ENCODE measurements around the gene PITX3.
"Not testable (repeated sequence)": the region's sequence is repeated elsewhere in the genome, so short reads cannot be mapped to it uniquely, and the experiment has no call there.

The PITX3 gene

DNA sequence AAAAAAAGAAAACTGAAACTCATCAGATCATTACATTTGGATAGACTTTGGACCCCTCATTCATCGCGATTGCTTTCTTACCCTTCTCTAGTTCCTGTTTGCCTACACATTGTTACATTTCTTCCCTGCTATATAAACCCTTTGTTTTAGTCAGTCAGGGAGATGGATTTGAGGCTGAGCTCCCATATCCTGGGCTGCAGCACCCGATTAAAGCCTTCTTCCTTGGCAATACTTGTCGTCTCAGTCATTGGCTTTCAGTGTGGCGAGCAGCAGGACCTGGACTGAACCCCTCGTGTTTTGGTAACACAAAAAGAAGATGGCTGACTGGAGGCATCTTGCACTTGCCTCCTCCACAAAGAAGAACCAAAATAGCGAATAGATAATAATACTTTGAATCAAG, 49.4 kb downstream of the PITX3 start:
- Mint-ChIP-seq H3K4me1 (ENCODE audit: low read depth) (peaks cover 19% of the 10 kb centered on the region), H3K9me3 (peaks cover 24% of the 10 kb centered on the region), H3K4me3 (no peak overlapping the region), H3K27ac (peak overlapping the region; percentile 67), H3K36me3 (ENCODE audit: low read depth) (peaks cover 12% of the 10 kb centered on the region), H3K27me3 (ENCODE audit: low read depth) (no peaks in the 10 kb centered on the region)

GRCh38 chr10:102188941-102189898, 52.1 kb downstream of the PITX3 start:
- H3K9me3 Mint-ChIP-seq = peaks cover 41% of the 10 kb centered on the region
- peak overlapping the region; percentile 60 for H3K4me3 Mint-ChIP-seq
- peak overlapping the region; percentile 94 for H3K27ac Mint-ChIP-seq
- H3K4me1 Mint-ChIP-seq (ENCODE audit: low read depth) = peaks cover 19% of the 10 kb centered on the region
- peaks cover 17% of the 10 kb centered on the region for H3K36me3 Mint-ChIP-seq (ENCODE audit: low read depth)
- not testable (repeated sequence) for H3K27me3 Mint-ChIP-seq (ENCODE audit: low read depth)

- H3K4me1 Mint-ChIP-seq (ENCODE audit: low read depth) = peaks cover 19% of the 10 kb centered on the region
- H3K9me3 Mint-ChIP-seq = peaks cover 40% of the 10 kb centered on the region
- H3K36me3 Mint-ChIP-seq (ENCODE audit: low read depth) = peaks cover 16% of the 10 kb centered on the region
- no peak overlapping the region for H3K4me3 Mint-ChIP-seq
- peak overlapping the region; percentile 94 for H3K27ac Mint-ChIP-seq
- peaks cover 4% of the 10 kb centered on the region for H3K27me3 Mint-ChIP-seq (ENCODE audit: low read depth)
Measured at GRCh38 chr10:102188298-102188940, 52.9 kb downstream of the PITX3 start.

GRCh38 chr10:102185811-102186527, 55.3 kb downstream of the PITX3 start:
- Mint-ChIP-seq H3K27ac (no peak overlapping the region), H3K4me3 (no peak overlapping the region), H3K36me3 (ENCODE audit: low read depth) (peaks cover 5% of the 10 kb centered on the region), H3K9me3 (peaks cover 17% of the 10 kb centered on the region), H3K27me3 (ENCODE audit: low read depth) (peaks cover 5% of the 10 kb centered on the region), H3K4me1 (ENCODE audit: low read depth) (peaks cover 17% of the 10 kb centered on the region)

- H3K4me1 Mint-ChIP-seq (ENCODE audit: low read depth) = peaks cover 17% of the 10 kb centered on the region
- peaks cover 17% of the 10 kb centered on the region for H3K9me3 Mint-ChIP-seq
- H3K4me3 Mint-ChIP-seq = no peak overlapping the region
- no peak overlapping the region for H3K27ac Mint-ChIP-seq
- peaks cover 5% of the 10 kb centered on the region for H3K36me3 Mint-ChIP-seq (ENCODE audit: low read depth)
- H3K27me3 Mint-ChIP-seq (ENCODE audit: low read depth) = peaks cover 7% of the 10 kb centered on the region
Measured at GRCh38 chr10:102185272-102185671, 56.0 kb downstream of the PITX3 start.

GRCh38 chr10:102184606-102185005, 56.7 kb downstream of the PITX3 start:
- Mint-ChIP-seq H3K4me1 (ENCODE audit: low read depth) (peaks cover 15% of the 10 kb centered on the region), H3K36me3 (ENCODE audit: low read depth) (peaks cover 5% of the 10 kb centered on the region), H3K4me3 (no peak overlapping the region), H3K27ac (no peak overlapping the region), H3K27me3 (ENCODE audit: low read depth) (peaks cover 7% of the 10 kb centered on the region), H3K9me3 (peaks cover 17% of the 10 kb centered on the region)

All from T-helper 1 cell treated with Interleukin-12 subunit alpha and Interleukin-12 subunit beta and Interleukin-4 antibody, amounts not matched to agents 30 μg/mL and 1 μg/mL, for 36 hours (primary cell).